HEK293 (cell line): Measurements from ENCODE around the gene RRP1B.

Experiments used
- CTCF ChIA-PET: fragments of 350-600 bp; formaldehyde crosslinking; extraction: SDS; loops from one replicate; lab custom pipeline; 2021; ENCODE audit warnings: antibody characterized with exemption; lab: Yijun Ruan, JAX
- POLR2A ChIA-PET: fragments of 300-600 bp; formaldehyde crosslinking; extraction: SDS; loops from one replicate; lab custom pipeline; 2020; ENCODE audit warnings: antibody characterized with exemption, inconsistent platforms; lab: Yijun Ruan, JAX
- H3K27ac ChIP-seq: fragments of 200-500 bp; sonication (Bioruptor generic); 2 replicates; pipeline ENCODE4 v1.5.1; 2014; ENCODE audit warnings: low read depth, low read length, control low read depth, inconsistent platforms; ENCODE audit errors: extremely low read depth
- H3K36me3 ChIP-seq, 2 experiments: fragments of 200-500 bp in 1 of 2; sonication (Bioruptor generic) in 1 of 2; 1 replicate in 1 of 2; 2 replicates in 1 of 2; pipeline ENCODE4 v1.5.1; 2014 to 2017; ENCODE audit warnings: inconsistent platforms in 2 of 2, low read length in 2 of 2; ENCODE audit not compliant: control insufficient read depth in 2 of 2, insufficient read depth in 1 of 2
- H3K4me1 ChIP-seq: fragments of 200-500 bp; sonication (Bioruptor generic); 2 replicates; pipeline ENCODE4 v1.5.1; 2014; ENCODE audit warnings: mild to moderate bottlenecking, low read length, inconsistent platforms; ENCODE audit not compliant: control insufficient read depth, insufficient read depth
- H3K4me3 ChIP-seq: 2 replicates; pipeline ENCODE4 v1.5.1; 2011; ENCODE audit warnings: low read depth, mild to moderate bottlenecking, control low read depth, low read length, moderate library complexity
- H3K9me3 ChIP-seq: fragments of 200-500 bp; sonication (Bioruptor generic); 2 replicates; pipeline ENCODE4 v1.5.1; 2014; ENCODE audit warnings: low read depth, low read length, inconsistent platforms; ENCODE audit not compliant: control insufficient read depth, insufficient read depth
- AEBP2 ChIP-seq: fragments of 450-650 bp; formaldehyde crosslinking; IDR thresholded peaks from 2 replicates; pipeline ENCODE4 v1.5.1; 2016; ENCODE audit warnings: missing biosample characterization, missing genetic modification characterization, borderline replicate concordance
- EGR2 ChIP-seq: fragments of 450-650 bp; formaldehyde crosslinking; IDR thresholded peaks from 2 replicates; pipeline ENCODE4 v1.5.1; 2016; ENCODE audit warnings: low read depth, missing biosample characterization, missing genetic modification characterization
- GLIS1 ChIP-seq: fragments of 450-650 bp; formaldehyde crosslinking; IDR thresholded peaks from 2 replicates; pipeline ENCODE4 v1.5.1; 2016; ENCODE audit warnings: missing biosample characterization, missing genetic modification characterization
- GLIS2 ChIP-seq: fragments of 450-650 bp; formaldehyde crosslinking; IDR thresholded peaks from 2 replicates; pipeline ENCODE4 v1.5.1; 2016; ENCODE audit warnings: missing biosample characterization, missing genetic modification characterization
- PATZ1 ChIP-seq: fragments of 450-650 bp; formaldehyde crosslinking; IDR thresholded peaks from 2 replicates; pipeline ENCODE4 v1.5.1; 2016; ENCODE audit warnings: missing biosample characterization, missing genetic modification characterization
- ZBTB10 ChIP-seq: fragments of 450-650 bp; formaldehyde crosslinking; IDR thresholded peaks from 2 replicates; pipeline ENCODE4 v1.5.1; 2016; ENCODE audit warnings: missing biosample characterization, missing genetic modification characterization
- ZBTB8A ChIP-seq: fragments of 450-650 bp; formaldehyde crosslinking; IDR thresholded peaks from 2 replicates; pipeline ENCODE4 v1.5.1; 2016; ENCODE audit warnings: missing biosample characterization, missing genetic modification characterization
- ZFHX2 ChIP-seq: fragments of 450-650 bp; formaldehyde crosslinking; conservative IDR thresholded peaks from 2 replicates; pipeline ENCODE4 v1.5.1; 2016; ENCODE audit warnings: missing biosample characterization, missing genetic modification characterization
- ZIC2 ChIP-seq: fragments of 450-650 bp; formaldehyde crosslinking; IDR thresholded peaks from 2 replicates; pipeline ENCODE4 v1.5.1; 2016; ENCODE audit warnings: missing biosample characterization, missing genetic modification characterization
- ZNF280D ChIP-seq: fragments of 450-650 bp; formaldehyde crosslinking; IDR thresholded peaks from 2 replicates; pipeline ENCODE4 v1.5.1; 2016; ENCODE audit warnings: missing biosample characterization, missing genetic modification characterization
- ZNF292 ChIP-seq: fragments of 450-650 bp; formaldehyde crosslinking; IDR thresholded peaks from 2 replicates; pipeline ENCODE4 v1.5.1; 2016; ENCODE audit warnings: low read depth, missing biosample characterization, missing genetic modification characterization, borderline replicate concordance
- ZNF530 ChIP-seq: fragments of 450-650 bp; formaldehyde crosslinking; IDR thresholded peaks from 2 replicates; pipeline ENCODE4 v1.5.1; 2016; ENCODE audit warnings: low read depth, missing biosample characterization, missing genetic modification characterization
- ZNF548 ChIP-seq: fragments of 450-650 bp; formaldehyde crosslinking; IDR thresholded peaks from 2 replicates; pipeline ENCODE4 v1.5.1; 2016; ENCODE audit warnings: missing biosample characterization, missing genetic modification characterization

The RRP1B gene

GRCh38 chr21:43740497-43741156, 81.3 kb downstream of the RRP1B start (continued):
- TF ChIP-seq ZBTB10 (tag by site-specific recombination): 0 out of 2 replicates have a peak, but pooled peaks have one; percentile 29

GRCh38 chr21:43741423-43742096, 82.2 kb downstream of the RRP1B start:
- no peak overlapping the region for H3K27ac ChIP-seq
- CTCF ChIA-PET: interaction anchor here (0.7 to 1.3 kb wide), 2 partner anchors 11 to 27 kb away, joined by 3 to 4 read pairs; no protein-coding TSS in a partner anchor
- no peaks in the 10 kb centered on the region for H3K4me1 ChIP-seq
- POLR2A ChIA-PET: interaction anchor here (1.0 to 1.2 kb wide), 3 partner anchors 13 to 22 kb away, joined by 5 to 12 read pairs (median 6); no protein-coding TSS in a partner anchor
- TF ChIP-seq GLIS2 (tag by site-specific recombination): peak; percentile 67
- TF ChIP-seq ZNF548 (tag by site-specific recombination): no peak
- peak; percentile 72 for TF ChIP-seq ZFHX2 (tag by site-specific recombination)
- TF ChIP-seq AEBP2 (tag by site-specific recombination): no peak
- TF ChIP-seq ZBTB8A: no peak
- TF ChIP-seq PATZ1: peak; percentile 78
- TF ChIP-seq ZNF292 (tag by site-specific recombination): no peak
- no peak for TF ChIP-seq ZNF280D
- no peak for TF ChIP-seq ZNF530
- peak; percentile 39 for TF ChIP-seq ZIC2
- TF ChIP-seq GLIS1: peak; percentile 86
- TF ChIP-seq EGR2 (tag by site-specific recombination): peak; percentile 59
- TF ChIP-seq, all 188 proteins: peak for 6
- H3K9me3 ChIP-seq: no peaks in the 10 kb centered on the region
- peaks cover 16 to 46% of the 10 kb centered on the region in 2 experiments for H3K36me3 ChIP-seq
- no peak overlapping the region for H3K4me3 ChIP-seq
